GM19397 (cell line): ENCODE measurements around the gene CCDC142.
A peak's percentile ranks its signal among the peaks of the same experiment; 100 is the strongest.
"Not testable (repeated sequence)": the region's sequence is repeated elsewhere in the genome, so short reads cannot be mapped to it uniquely, and the experiment has no call there.

Experiments used
- ATAC-seq: cut with Tn5 transposase; IDR thresholded peaks from one replicate; pipeline ENCODE4 v1.9.1; 2021; ENCODE audit warnings: mild to moderate bottlenecking, moderate library complexity; ENCODE audit not compliant: unreplicated experiment

Gene CCDC142

GRCh38 chr2:74447230-74447999 lies 35.4 kb downstream of the CCDC142 start:
- no peak for ATAC-seq

DNA sequence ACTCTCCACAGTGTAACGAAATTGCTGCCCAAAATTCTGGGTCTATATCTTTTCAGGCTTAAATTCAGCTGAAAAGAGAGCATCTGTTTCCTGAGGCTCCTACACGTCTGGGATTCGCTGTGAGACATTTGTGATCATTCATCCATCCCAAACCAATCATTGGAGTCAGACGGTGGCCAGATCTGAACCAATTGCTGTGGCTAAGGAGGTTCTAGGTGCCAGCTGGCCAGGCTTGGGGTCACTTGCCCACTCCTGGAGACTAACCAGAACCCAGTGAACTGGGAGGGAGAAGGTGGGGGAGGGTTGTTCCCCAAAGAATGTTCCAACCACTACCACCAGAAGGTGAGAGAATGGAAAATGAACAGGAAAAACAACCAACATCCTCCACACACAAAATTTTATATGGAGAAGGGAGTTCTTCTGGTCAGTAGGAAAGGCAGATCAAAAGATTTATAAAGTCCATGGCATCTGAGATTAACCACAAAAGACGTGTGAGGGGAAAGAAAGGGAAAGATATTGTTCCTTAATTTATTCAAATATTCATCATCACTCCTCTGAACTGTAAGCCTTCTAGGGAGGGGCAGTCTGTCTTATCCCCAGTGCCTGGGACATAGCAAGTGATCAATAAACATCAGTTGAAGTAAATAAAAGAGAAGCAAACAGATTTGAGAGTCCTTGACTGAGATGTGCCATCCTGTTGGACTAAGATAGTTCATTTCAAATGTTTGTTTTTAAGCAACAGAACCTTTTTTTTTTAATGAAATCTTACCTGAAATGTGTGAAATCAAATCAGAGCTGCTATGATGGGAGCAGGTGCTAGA lies 38.1 kb downstream of the CCDC142 start:
- no peak for ATAC-seq

DNA sequence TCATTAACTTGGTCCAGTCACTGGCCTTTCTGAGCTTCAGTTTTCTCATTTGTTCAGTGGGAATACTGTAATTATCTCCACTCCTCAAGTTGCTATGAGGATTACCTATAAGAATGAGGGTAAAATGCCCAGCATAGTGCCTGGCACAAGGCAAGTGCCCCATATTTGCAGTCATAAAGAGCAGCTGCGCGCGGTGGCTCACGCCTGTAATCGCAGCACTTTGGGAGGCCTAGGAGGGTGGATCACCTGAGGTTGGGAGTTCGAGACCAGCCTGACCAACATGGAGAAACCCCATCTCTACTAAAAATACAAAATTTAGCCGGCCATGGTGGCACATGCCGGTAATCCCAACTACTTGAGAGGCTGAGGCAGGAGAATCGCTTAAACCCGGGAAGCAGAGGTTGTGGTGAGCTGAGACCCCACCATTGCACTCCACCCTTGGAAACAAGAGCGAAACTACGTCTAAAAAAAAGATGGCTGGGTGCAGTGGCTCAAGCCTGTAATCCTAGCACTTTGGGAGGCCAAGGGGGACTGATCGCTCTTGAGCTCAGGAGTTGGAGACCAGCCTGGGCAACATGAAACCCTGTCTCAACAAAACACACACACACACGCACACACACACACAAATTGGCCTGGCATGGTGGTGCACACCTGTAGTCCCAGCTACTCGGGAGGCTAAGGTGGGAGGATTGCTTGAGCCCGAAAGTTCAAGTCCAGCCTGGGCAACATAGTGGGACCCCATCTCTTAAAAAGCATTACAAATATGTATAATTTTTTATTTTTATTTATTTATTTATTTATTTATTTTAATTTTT lies 40.1 kb downstream of the CCDC142 start:
- ATAC-seq: not testable (repeated sequence)

GRCh38 chr2:74441690-74442482 lies 40.9 kb downstream of the CCDC142 start, which contains the start of gene RTKN:
Gene RTKN, minus strand, starts transcription at chr2:74441937. Its CDS starts 121 bp downstream, at chr2:74441816.
- no peak for ATAC-seq

DNA sequence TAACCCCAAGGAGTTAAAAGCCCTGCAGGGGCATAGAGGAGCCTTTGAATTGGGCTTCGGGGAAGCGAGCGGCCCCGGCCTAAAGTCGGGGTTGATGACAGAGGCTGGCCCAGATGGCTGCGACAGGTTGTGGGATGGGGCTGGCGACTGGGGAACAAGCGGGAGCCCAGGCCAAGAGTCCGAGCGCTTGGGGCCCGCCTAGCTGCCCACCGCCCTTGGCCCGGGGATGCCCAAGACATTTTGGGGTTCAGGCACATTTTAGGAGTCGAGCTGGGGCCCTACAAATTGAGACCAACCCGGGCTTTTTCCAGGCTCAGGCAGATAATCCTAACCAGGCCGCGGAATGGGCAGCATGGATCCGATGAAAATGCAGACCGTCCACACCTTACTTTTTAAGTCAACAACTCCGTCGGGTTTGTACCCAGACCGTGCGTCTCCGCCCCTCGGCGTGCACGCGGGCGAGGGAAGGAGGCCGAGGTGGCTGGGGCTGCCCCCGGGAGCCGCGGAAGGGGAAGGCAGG lies 41.6 kb downstream of the CCDC142 start:
- ATAC-seq: no peak

DNA sequence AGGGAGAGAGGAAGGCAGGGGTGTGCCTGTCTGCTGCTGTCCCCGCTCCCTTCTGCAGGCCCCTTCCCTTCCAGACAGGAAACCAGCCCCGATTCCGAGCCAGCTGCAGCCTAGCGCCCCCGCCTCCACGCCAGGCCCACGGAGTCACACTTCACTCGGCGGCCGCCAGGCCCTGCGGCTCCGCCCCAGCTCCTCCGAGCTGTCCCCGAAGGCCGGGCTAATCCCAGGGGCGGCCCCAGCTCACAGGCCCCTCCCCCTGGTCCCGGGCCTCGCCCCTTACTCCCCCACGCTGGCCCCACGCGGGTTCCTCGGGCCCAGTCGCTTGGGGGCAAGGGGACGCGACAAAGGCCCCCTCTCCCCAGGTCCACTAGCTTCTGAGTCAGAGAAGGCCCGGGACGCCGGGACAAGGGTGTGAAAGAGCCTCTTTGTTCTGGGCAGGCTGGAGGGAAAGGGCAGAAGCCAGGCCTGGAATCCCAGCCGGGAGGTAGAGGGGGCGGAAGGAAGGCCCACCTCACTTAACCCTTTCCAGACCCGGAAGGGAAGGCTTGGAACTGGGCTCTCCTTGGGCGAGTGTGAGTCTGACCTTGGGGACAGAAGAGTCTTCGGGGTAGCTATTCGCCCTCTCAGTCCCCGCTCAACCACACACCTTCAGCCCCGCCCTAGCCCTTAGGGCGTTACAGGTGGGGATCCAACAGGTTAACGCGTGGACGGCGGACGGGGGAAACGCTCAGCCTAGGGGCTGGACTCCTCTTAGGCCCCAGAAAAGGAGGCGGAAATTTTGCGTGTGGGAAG lies 42.2 kb downstream of the CCDC142 start:
- ATAC-seq: peak; percentile 80

- ATAC-seq: no peak
These were observed 42.9 kb downstream of the CCDC142 start for GRCh38 chr2:74439803-74440377.

GRCh38 chr2:74439373-74439772 lies 43.4 kb downstream of the CCDC142 start:
- ATAC-seq: no peak

DNA sequence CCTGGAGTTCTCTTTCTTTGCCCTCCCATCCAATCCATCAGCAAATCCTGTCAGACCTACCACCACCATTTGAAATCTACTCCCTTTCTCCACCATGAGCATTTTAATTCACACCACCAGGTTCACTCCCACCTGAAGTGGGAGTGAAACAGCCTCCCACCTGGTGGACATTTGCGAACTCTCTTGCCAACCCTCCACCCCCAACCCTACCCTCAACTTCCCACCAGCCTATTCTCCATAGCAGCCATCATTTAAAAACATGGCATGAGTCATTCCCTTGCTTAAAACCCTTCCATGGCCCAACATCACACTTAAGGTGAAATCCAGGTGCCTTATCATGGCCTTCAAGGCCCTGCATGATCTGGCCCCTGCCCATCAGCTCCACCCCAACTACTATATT lies 44.5 kb downstream of the CCDC142 start:
- ATAC-seq: no peak

GRCh38 chr2:74436848-74437695 lies 45.7 kb downstream of the CCDC142 start:
- no peak for ATAC-seq

DNA sequence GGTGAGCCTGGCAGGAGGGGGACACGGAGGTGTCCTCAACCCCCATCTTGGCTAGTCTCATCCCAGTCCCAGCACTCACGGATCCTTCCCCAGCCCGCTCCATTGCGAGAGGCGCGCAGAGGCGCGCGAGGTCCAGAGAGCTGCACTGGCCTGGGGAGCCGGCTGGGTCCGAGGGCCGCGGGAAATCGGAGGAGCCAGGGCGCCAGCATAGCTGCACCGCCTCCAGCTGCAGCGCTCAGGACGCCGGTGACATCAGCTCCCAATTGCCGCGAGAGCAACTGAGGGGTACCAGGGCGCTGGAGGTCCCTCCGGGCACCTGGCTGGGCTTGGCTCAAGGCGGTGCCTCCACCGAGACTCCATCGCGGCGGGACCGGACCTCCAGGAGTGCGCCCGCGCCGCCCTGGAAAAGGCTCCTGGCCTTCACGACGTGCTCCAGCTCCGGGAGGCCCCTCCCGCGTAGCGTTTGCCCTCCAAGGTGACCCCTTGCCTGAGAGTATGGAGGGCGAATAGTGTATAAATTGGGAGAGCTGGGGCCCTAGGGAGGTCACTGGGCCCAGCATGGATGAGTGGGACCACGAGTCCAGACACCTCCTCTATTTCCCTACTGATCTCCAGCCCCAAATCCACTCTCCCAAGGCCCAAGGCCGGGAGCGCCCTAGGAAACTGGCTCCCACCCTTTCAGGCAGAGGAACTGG lies 46.5 kb downstream of the CCDC142 start:
- ATAC-seq: no peak

DNA sequence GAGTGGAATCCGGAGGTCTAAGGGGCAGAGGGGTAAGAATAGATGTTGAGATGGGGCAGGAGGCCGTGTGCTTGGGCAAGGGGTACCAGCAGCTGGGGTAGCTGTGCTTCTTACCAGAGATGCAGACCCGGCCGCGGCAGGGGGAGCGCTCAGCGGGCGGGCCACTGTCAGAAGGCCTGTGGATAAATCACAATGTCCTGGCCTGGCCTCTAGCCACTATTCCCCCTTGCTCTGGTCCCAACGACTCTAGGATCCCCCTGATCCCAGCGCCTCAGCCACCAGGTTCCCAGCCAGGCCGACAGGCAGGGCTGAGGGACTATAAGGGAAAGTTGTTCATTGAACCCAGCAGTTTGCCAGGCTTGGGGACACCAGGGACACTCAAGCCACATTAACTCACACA lies 52.3 kb downstream of the CCDC142 start:
- no peak for ATAC-seq

- no peak for ATAC-seq
These were observed 53.0 kb downstream of the CCDC142 start for GRCh38 chr2:74429487-74430451.

GRCh38 chr2:74428675-74429074 lies 54.1 kb downstream of the CCDC142 start:
- ATAC-seq: no peak

DNA sequence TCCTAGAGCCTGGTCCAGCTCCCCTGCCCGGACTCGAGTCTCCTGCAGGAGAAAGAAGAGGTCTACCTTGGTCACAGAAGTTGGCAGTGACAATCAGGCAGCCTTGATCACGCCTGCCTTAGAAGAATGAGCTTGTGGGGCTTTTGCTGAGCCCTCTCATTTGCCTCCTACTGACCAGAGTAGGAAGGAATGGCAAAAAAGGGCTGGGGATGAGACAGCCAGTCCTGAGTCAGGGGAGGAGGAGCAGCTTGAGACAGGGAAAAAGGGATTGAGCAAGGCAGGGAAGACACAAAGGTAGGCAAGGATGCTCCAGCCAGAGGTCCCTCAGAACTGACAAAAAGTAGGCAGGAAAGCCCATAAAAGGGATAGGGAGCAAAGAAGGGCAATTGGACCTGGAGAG lies 55.2 kb downstream of the CCDC142 start:
- ATAC-seq: no peak

- ATAC-seq: no peak
These were observed 56.5 kb downstream of the CCDC142 start for GRCh38 chr2:74426181-74426758.
